DOHH2 (cell line): ENCODE data around the gene C19orf47.

Experiments
- H3F3A ChIP-seq: fragments of 200-600 bp; sonication (generic), shearing (Covaris generic); 2 replicates; pipeline ENCODE4 v1.6.0; 2016; ENCODE audit warnings: antibody characterized with exemption, mild to moderate bottlenecking; ENCODE audit not compliant: control insufficient read depth, insufficient read depth
- H3K27ac ChIP-seq: fragments of 200-600 bp; sonication (generic); 2 replicates; pipeline ENCODE4 v1.5.1; 2014; ENCODE audit warnings: low read depth, mild to moderate bottlenecking, low read length, moderate library complexity
- H3K27me3 ChIP-seq: fragments of 200-600 bp; sonication (generic); 2 replicates; pipeline ENCODE4 v1.6.1; 2014; ENCODE audit warnings: mild to moderate bottlenecking, low read length, mixed read lengths; ENCODE audit not compliant: control insufficient read depth
- H3K36me3 ChIP-seq: fragments of 200-600 bp; sonication (generic); 2 replicates; pipeline ENCODE4 v1.6.1; 2014; ENCODE audit warnings: mild to moderate bottlenecking, low read length, moderate library complexity, mixed read lengths; ENCODE audit not compliant: control insufficient read depth
- H3K4me1 ChIP-seq: fragments of 200-600 bp; sonication (generic); 2 replicates; pipeline ENCODE4 v1.6.1; 2014; ENCODE audit warnings: mild to moderate bottlenecking, low read length, mixed read lengths; ENCODE audit not compliant: control insufficient read depth
- H3K4me2 ChIP-seq: fragments of 200-600 bp; sonication (generic); 2 replicates; pipeline ENCODE4 v1.6.0; 2014; ENCODE audit warnings: mild to moderate bottlenecking, low read length, moderate library complexity
- H3K4me3 ChIP-seq: fragments of 200-600 bp; sonication (generic); 2 replicates; pipeline ENCODE4 v1.5.1; 2014; ENCODE audit warnings: mild to moderate bottlenecking, low read length, mixed read lengths
- H3K79me2 ChIP-seq: fragments of 200-600 bp; sonication (generic); 2 replicates; pipeline ENCODE4 v1.6.1; 2014; ENCODE audit warnings: mild to moderate bottlenecking, low read length, mixed read lengths; ENCODE audit not compliant: control insufficient read depth
- H3K9me2 ChIP-seq: fragments of 200-600 bp; sonication (generic); replicated peaks from 2 replicates; pipeline ENCODE4 v1.6.1; 2014; ENCODE audit warnings: mild to moderate bottlenecking, low read length, mixed read lengths; ENCODE audit not compliant: control insufficient read depth
- H3K9me3 ChIP-seq: fragments of 200-600 bp; sonication (generic); 2 replicates; pipeline ENCODE4 v1.6.1; 2014; ENCODE audit warnings: antibody characterized with exemption, low read length, mixed read lengths; ENCODE audit not compliant: control insufficient read depth, insufficient read depth
- H4K20me1 ChIP-seq: fragments of 200-600 bp; sonication (generic); 2 replicates; pipeline ENCODE4 v1.6.0; 2014; ENCODE audit warnings: low read depth, mild to moderate bottlenecking, antibody characterized with exemption, low read length, moderate library complexity; ENCODE audit not compliant: control insufficient read depth, insufficient read depth
- EZH2phosphoT487 ChIP-seq: fragments of 200-600 bp; sonication (generic); IDR thresholded peaks from 2 replicates; pipeline ENCODE4 v1.6.1; 2017; ENCODE audit warnings: borderline replicate concordance, mild to moderate bottlenecking, antibody characterized with exemption, low read length, moderate library complexity, mixed read lengths
- TF ChIP-seq, protein P1 (sequence below): fragments of 200-600 bp; sonication (generic); IDR thresholded peaks from one replicate; pipeline ENCODE4 v1.5.1; 2014; ENCODE audit warnings: antibody characterized with exemption, mild to moderate bottlenecking, low read depth, low read length; ENCODE audit not compliant: poor library complexity, severe bottlenecking

Gene C19orf47

DNA sequence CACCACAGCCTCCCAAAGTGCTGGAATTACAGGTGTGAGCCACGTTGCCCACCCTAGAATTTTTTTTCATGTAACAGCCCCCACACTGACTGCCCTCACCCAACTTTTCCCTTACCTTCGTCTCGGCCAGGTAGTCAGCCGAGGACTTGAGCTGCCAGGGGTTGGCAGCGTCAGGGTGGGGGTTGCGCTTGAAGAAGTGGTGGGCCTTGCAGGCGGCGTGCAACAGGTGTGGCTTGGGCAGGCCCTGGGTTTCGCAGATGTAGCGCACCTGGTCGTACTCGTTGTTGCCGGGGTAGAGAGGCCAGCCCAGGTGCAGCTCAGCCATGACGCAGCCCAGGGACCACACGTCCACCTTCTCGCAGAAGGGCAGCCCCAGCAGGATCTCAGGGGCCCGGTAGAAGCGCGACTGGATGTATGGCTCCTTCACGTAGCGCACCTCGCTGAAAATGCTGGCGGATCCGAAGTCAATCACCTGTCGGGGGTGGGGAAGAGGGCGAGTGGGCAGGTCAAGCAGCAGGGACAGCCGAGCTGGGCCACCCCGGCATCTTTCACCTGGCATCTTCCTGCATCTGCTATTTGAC lies 35.6 kb upstream of the C19orf47 start:
- Histone ChIP-seq H3K9me3 (no peaks in the 10 kb centered on the region), H3K27ac (no peak overlapping the region), H3K4me1 (no peaks in the 10 kb centered on the region), H3K9me2 (no peaks in the 10 kb centered on the region), H3F3A (no peaks in the 10 kb centered on the region), H3K4me3 (no peak overlapping the region), H3K27me3 (no peaks in the 10 kb centered on the region), H4K20me1 (no peaks in the 10 kb centered on the region), H3K36me3 (no peaks in the 10 kb centered on the region), H3K4me2 (no peak overlapping the region), H3K79me2 (no peaks in the 10 kb centered on the region)
- TF ChIP-seq, protein P1, sequence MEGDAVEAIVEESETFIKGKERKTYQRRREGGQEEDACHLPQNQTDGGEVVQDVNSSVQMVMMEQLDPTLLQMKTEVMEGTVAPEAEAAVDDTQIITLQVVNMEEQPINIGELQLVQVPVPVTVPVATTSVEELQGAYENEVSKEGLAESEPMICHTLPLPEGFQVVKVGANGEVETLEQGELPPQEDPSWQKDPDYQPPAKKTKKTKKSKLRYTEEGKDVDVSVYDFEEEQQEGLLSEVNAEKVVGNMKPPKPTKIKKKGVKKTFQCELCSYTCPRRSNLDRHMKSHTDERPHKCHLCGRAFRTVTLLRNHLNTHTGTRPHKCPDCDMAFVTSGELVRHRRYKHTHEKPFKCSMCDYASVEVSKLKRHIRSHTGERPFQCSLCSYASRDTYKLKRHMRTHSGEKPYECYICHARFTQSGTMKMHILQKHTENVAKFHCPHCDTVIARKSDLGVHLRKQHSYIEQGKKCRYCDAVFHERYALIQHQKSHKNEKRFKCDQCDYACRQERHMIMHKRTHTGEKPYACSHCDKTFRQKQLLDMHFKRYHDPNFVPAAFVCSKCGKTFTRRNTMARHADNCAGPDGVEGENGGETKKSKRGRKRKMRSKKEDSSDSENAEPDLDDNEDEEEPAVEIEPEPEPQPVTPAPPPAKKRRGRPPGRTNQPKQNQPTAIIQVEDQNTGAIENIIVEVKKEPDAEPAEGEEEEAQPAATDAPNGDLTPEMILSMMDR, result no peak
- TF ChIP-seq EZH2phosphoT487, result no peak

DNA sequence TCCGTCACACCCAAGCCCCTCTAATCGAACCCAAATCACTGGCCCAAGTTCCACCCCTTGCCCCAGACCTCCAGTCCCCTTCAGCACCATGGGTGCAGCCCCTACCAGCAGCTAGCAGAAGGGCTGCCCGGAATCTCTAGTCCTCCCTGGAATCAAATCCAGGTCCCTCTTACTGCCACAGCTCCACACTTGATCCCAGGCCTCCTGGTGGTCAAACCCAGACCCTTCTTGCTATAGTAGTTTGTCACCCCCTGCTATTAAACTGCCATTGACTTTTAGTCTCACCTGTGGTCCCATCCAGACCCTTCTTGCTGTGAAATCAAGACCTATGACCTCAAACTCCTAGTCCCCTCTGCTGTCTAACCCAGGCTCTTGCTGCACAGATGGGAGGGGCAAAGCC lies 33.1 kb upstream of the C19orf47 start:
- no peaks in the 10 kb centered on the region for H3K27me3 ChIP-seq
- H4K20me1 ChIP-seq, result no peaks in the 10 kb centered on the region
- H3K4me2 ChIP-seq, result no peak overlapping the region
- TF ChIP-seq EZH2phosphoT487, result no peak
- TF ChIP-seq, protein P1, result no peak
- H3F3A ChIP-seq, result no peaks in the 10 kb centered on the region
- no peaks in the 10 kb centered on the region for H3K36me3 ChIP-seq
- H3K4me1 ChIP-seq, result no peaks in the 10 kb centered on the region
- no peaks in the 10 kb centered on the region for H3K9me3 ChIP-seq
- no peak overlapping the region for H3K27ac ChIP-seq
- no peak overlapping the region for H3K4me3 ChIP-seq
- no peaks in the 10 kb centered on the region for H3K79me2 ChIP-seq
- H3K9me2 ChIP-seq, result no peaks in the 10 kb centered on the region

DNA sequence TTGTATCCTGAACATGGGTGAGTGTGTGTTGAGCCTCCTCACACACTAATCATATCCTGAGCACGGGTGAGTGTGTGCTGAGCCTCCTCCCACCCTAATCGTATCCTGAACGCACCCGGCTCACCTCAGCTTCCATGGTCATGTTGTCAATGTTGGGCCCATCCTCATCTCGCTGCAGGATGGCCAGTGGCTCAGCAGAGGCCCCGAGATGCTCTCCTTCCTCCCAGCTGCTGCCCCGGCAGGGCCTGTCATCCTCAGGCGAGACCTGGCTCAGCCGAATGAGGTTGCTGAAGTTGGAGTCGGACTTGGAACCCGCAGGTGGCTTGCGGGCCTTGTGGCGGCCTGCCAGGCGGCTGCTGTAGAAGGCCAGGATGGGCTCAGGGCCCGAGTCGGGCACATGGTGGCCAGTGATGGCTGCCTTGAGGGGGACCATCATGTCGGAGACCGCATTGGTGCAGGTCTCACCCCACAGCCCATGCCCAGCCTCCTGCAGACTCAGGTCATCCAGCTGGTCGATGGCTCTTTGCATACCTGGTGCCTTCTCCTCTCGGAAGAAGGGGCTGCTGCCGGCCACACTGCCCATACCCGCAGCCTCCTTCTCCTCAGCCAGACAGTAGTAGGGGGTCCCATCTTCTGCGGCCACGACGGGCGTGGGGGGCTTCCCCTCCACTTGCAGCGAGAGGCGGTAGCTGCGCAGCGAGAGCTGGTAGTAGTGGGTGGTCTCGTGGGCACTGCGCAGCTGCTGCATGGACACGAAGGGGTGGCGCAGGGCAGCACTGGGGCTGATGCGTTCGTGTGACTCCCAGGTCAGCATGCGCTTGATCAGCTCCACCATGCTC lies 32.2 kb upstream of the C19orf47 start:
- Histone ChIP-seq H3F3A (no peaks in the 10 kb centered on the region), H4K20me1 (no peaks in the 10 kb centered on the region), H3K36me3 (no peaks in the 10 kb centered on the region), H3K9me2 (no peaks in the 10 kb centered on the region), H3K4me1 (no peaks in the 10 kb centered on the region), H3K9me3 (no peaks in the 10 kb centered on the region), H3K79me2 (no peaks in the 10 kb centered on the region), H3K27ac (no peak overlapping the region), H3K4me3 (no peak overlapping the region), H3K4me2 (no peak overlapping the region), H3K27me3 (no peaks in the 10 kb centered on the region)
- TF ChIP-seq, protein P1, result no peak
- no peak for TF ChIP-seq EZH2phosphoT487
